Effector memory CD8-positive, alpha-beta T cell (primary cell): ENCODE data around the gene APBA1.
"Not testable (repeated sequence)": the region's sequence is repeated elsewhere in the genome, so short reads cannot be mapped to it uniquely, and the experiment has no call there.

ENCODE experiments used
- ATAC-seq: fragments of 150-1000 bp; cut with Tn5 transposase; replicated peaks from 2 replicates; pipeline ENCODE4 v1.10.0; 2021; ENCODE audit warnings: mild to moderate bottlenecking, moderate library complexity
- DNase-seq, 3 experiments: peaks; one replicate each; pipeline ENCODE4 v3.0.0; 2021
- H3K27ac Mint-ChIP-seq, 2 donors: one replicate each; pipeline ENCODE4 v1.8.0; 2022; ENCODE audit warnings: mild to moderate bottlenecking in 2 of 2, mixed read lengths in 2 of 2, moderate library complexity in 2 of 2
- H3K27me3 Mint-ChIP-seq, 2 donors: one replicate each; pipeline ENCODE4 v1.8.0; 2022; ENCODE audit warnings: mixed read lengths in 2 of 2
- H3K36me3 Mint-ChIP-seq: one replicate; pipeline ENCODE4 v1.8.0; 2022; ENCODE audit warnings: mild to moderate bottlenecking, moderate library complexity, mixed read lengths; ENCODE audit not compliant: insufficient read depth
- H3K4me1 Mint-ChIP-seq, 2 donors: one replicate each; pipeline ENCODE4 v1.8.0; 2022; ENCODE audit warnings: low read depth in 2 of 2, mixed read lengths in 2 of 2
- H3K4me3 Mint-ChIP-seq, 2 donors: one replicate each; pipeline ENCODE4 v1.8.0; 2022; ENCODE audit warnings: mild to moderate bottlenecking in 2 of 2, mixed read lengths in 2 of 2, moderate library complexity in 2 of 2
- H3K9me3 Mint-ChIP-seq, 2 donors: one replicate each; pipeline ENCODE4 v1.8.0; 2022; ENCODE audit warnings: mixed read lengths in 2 of 2

APBA1 gene

DNA sequence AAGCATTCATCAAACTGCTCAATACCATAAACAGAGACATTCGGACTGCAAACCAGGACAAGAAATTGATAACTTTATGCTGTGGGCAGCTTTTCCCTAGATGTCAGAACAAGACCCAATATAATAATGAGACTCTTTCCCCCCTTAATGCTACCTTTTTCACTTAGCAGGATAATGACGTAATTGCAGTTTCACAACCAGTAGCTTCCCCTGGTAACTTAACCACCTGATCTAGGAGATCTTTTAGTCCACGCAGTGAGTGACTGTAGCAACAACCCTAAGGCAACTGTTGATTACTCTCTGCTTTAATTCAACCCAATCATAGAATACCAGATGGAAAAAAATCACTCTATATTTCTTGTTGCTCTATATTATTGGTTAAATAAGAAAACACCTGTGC, 56.3 kb downstream of the APBA1 start:
- H3K9me3 Mint-ChIP-seq: no peaks in the 10 kb centered on the region
- no peaks in the 10 kb centered on the region for H3K4me1 Mint-ChIP-seq

GRCh38 chr9:69611221-69611620, 61.0 kb downstream of the APBA1 start:
- Mint-ChIP-seq H3K4me3 (no peak overlapping the region), H3K36me3 (no peaks in the 10 kb centered on the region), H3K27me3 (peaks cover 0 to 28% of the 10 kb centered on the region in 2 donors), H3K27ac (no peak overlapping the region), H3K4me1 (no peaks in the 10 kb centered on the region), H3K9me3 (no peaks in the 10 kb centered on the region)
- DNase-seq (no peak), ATAC-seq (no peak)

More for the DNA sequence above, 56.3 kb downstream of the APBA1 start:
- H3K27ac Mint-ChIP-seq: no peak overlapping the region
- no peaks in the 10 kb centered on the region for H3K36me3 Mint-ChIP-seq
- no peak for ATAC-seq
- peaks cover 5 to 39% of the 10 kb centered on the region in 2 donors for H3K27me3 Mint-ChIP-seq
- DNase-seq: no peak
- H3K4me3 Mint-ChIP-seq: no peak overlapping the region

- Mint-ChIP-seq H3K36me3 (no peaks in the 10 kb centered on the region), H3K27ac (no peak overlapping the region), H3K27me3 (peaks cover 4 to 27% of the 10 kb centered on the region in 2 donors), H3K9me3 (no peaks in the 10 kb centered on the region), H3K4me3 (no peak overlapping the region), H3K4me1 (no peaks in the 10 kb centered on the region)
- DNase-seq: no peak
- no peak for ATAC-seq
Measured at GRCh38 chr9:69609156-69609555, 63.0 kb downstream of the APBA1 start.

DNA sequence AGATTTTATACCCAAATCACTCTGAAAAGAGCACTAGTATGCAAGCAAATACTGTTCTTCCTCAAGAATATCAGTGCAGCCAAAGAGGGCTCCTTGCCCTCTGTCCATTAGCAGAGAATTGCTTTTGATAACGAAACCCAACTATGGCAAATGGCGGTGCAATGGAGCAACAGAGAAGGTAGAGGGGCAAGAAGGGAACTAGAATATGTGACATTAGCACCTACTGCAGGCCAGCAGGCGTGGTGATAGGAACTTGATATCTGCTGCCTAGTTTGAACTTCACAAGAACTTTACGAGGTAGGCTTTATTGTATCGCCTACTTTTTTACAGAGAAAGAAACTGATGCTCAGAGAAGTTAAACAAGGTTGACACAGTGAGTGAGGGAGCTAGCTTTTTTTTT, 66.1 kb downstream of the APBA1 start:
- no peaks in the 10 kb centered on the region for H3K4me1 Mint-ChIP-seq
- peaks cover 12 to 33% of the 10 kb centered on the region in 2 donors for H3K27me3 Mint-ChIP-seq
- H3K27ac Mint-ChIP-seq: no peak overlapping the region
- H3K4me3 Mint-ChIP-seq: no peak overlapping the region
- no peaks in the 10 kb centered on the region for H3K36me3 Mint-ChIP-seq
- H3K9me3 Mint-ChIP-seq: no peaks in the 10 kb centered on the region
- DNase-seq (no peak), ATAC-seq (no peak)

- Mint-ChIP-seq H3K9me3 (no peaks in the 10 kb centered on the region), H3K36me3 (no peaks in the 10 kb centered on the region), H3K27me3 (peaks cover 12 to 26% of the 10 kb centered on the region in 2 donors), H3K27ac (no peak overlapping the region), H3K4me1 (no peaks in the 10 kb centered on the region), H3K4me3 (no peak overlapping the region)
- ATAC-seq: no peak
- DNase-seq: no peak
Measured at GRCh38 chr9:69605406-69605805, 66.8 kb downstream of the APBA1 start.

DNA sequence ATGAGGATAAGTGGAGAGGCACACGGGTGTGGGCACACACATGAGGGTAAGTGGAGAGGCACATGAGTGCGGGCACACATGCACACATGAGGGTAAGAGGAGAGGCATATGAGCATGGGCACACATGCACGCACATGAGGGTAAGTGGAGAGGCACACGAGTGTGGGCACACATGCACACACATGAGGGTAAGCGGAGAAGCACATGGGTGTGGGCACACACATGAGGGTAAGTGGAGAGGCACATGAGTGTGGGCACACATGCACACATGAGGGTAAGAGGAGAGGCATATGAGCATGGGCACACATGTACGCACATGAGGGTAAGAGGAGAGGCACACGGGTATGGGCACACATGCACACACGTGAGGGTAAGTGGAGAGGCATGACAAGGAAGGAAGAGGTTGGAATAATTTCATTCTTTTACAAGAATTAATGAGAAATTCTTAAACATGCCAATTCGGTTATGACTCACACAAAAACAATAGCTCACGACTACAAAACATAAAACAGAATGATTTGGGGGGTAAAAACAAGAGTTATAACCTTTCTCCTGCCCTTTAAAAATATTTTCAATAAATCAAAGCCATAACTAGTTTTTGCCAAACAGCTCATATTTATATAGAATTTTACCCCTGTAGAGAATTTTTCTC, 67.5 kb downstream of the APBA1 start:
- no peak for ATAC-seq
- DNase-seq: no peak
- H3K27me3 Mint-ChIP-seq: peaks cover 12 to 19% of the 10 kb centered on the region in 2 donors
- H3K4me1 Mint-ChIP-seq: no peaks in the 10 kb centered on the region
- H3K4me3 Mint-ChIP-seq: no peak overlapping the region
- no peaks in the 10 kb centered on the region for H3K36me3 Mint-ChIP-seq
- H3K9me3 Mint-ChIP-seq: no peaks in the 10 kb centered on the region
- H3K27ac Mint-ChIP-seq: no peak overlapping the region

GRCh38 chr9:69603656-69604055, 68.5 kb downstream of the APBA1 start:
- no peak for ATAC-seq
- Mint-ChIP-seq H3K36me3 (no peaks in the 10 kb centered on the region), H3K4me3 (no peak overlapping the region)

DNA sequence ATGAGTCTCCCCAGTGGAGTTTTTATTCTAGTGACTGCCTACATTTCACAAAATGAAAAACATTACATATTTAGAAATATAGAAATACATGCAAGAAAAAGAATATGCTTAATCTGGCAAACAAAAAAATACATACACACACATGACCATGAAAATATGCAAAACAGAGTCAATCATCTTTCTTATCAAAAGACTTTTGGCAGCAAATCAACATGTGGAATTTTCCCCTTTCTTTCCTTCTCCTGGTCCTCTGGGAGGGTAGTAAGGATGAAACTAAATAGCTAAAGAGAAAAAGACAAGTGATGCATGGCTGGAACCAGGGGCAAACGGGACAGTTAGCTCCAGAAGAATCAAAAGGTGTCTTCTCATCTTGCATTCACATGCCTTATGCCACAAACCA, 69.4 kb downstream of the APBA1 start:
- ATAC-seq (no peak), DNase-seq (no peak)
- H3K27me3 Mint-ChIP-seq: peaks cover 11 to 23% of the 10 kb centered on the region in 2 donors
- no peaks in the 10 kb centered on the region for H3K4me1 Mint-ChIP-seq
- no peak overlapping the region for H3K4me3 Mint-ChIP-seq
- no peaks in the 10 kb centered on the region for H3K36me3 Mint-ChIP-seq
- no peaks in the 10 kb centered on the region for H3K9me3 Mint-ChIP-seq
- H3K27ac Mint-ChIP-seq: no peak overlapping the region

More at GRCh38 chr9:69603656-69604055, 68.5 kb downstream of the APBA1 start:
- Mint-ChIP-seq H3K27ac (no peak overlapping the region), H3K27me3 (peaks cover 11 to 22% of the 10 kb centered on the region in 2 donors), H3K4me1 (no peaks in the 10 kb centered on the region), H3K9me3 (no peaks in the 10 kb centered on the region)
- no peak for DNase-seq

DNA sequence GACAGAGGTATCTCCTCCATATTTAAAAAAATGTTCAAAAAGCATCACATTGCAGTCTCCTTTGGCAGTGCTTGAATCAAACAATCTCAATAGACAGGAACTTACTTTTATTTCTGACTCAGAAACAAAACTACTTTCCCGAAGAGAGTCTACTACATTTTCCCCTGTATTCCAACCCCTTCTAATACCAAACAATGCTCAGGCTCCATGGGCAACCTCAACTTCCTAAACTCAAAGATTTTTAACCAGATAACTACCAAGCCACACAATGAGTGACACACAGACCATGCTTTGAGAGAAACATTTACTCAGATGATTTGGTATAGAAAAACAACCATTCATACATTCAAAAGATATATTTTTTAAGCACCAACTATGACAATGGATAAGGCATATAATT, 70.5 kb downstream of the APBA1 start:
- Mint-ChIP-seq H3K36me3 (no peaks in the 10 kb centered on the region), H3K27ac (no peak overlapping the region), H3K4me3 (no peak overlapping the region), H3K9me3 (no peaks in the 10 kb centered on the region), H3K27me3 (peaks cover 11 to 23% of the 10 kb centered on the region in 2 donors), H3K4me1 (no peaks in the 10 kb centered on the region)
- no peak for DNase-seq
- ATAC-seq: no peak

DNA sequence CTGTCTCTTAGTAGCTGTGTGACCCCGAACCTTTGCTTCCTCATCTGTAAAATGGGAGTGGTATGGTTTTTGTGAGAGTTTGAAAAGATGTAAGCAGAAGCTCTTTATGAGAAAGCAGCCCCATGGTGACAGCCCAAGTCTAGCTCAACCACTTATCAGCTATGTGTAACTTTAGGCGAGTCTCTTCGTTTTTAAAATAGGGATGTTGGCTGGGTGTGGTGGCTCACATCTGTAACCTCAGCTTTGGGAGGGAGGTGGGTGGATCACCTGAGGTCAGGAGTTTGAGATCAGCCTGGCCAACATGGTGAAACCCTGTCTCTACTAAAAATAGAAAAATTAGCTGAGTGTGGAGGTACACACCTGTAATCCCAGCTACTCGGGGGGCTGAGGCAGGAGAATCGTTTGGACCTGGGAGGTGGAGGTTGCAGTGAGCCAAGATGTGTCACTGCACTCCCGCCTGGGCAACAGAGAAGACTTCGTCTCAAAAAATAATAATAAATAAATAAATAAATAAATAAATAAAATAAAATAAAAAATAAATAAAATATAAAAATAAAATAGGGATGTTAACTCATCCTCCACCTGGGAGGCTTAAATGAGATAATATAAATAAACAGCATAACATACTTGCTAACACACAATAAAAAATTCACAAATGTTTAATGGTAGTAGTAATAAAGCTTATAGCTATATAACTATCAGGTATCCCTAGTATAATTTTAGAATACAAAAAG, 71.7 kb downstream of the APBA1 start:
- Mint-ChIP-seq H3K27me3 (peaks cover 11 to 23% of the 10 kb centered on the region in 2 donors), H3K4me1 (no peaks in the 10 kb centered on the region), H3K27ac (no peak overlapping the region), H3K36me3 (no peaks in the 10 kb centered on the region), H3K4me3 (no peak overlapping the region), H3K9me3 (no peaks in the 10 kb centered on the region)
- DNase-seq: no peak
- ATAC-seq: no peak

GRCh38 chr9:69599232-69599971, 72.8 kb downstream of the APBA1 start:
- Mint-ChIP-seq H3K27ac (no peak overlapping the region), H3K36me3 (no peaks in the 10 kb centered on the region), H3K27me3 (peaks cover 9 to 21% of the 10 kb centered on the region in 2 donors), H3K9me3 (no peaks in the 10 kb centered on the region), H3K4me1 (no peaks in the 10 kb centered on the region), H3K4me3 (no peak overlapping the region)
- DNase-seq: no peak
- ATAC-seq: no peak

- ATAC-seq, DNase-seq, H3K4me3 Mint-ChIP-seq, H3K27ac Mint-ChIP-seq, H3K4me1 Mint-ChIP-seq, H3K36me3 Mint-ChIP-seq, H3K9me3 Mint-ChIP-seq: not testable (repeated sequence)
- H3K27me3 Mint-ChIP-seq: peaks cover 11 to 21% of the 10 kb centered on the region in 2 donors
Measured at GRCh38 chr9:69596906-69597305, 75.3 kb downstream of the APBA1 start.

GRCh38 chr9:69594180-69594579, 78.0 kb downstream of the APBA1 start:
- Mint-ChIP-seq H3K4me1 (no peaks in the 10 kb centered on the region), H3K4me3 (no peak overlapping the region), H3K9me3 (no peaks in the 10 kb centered on the region), H3K27ac (no peak overlapping the region), H3K36me3 (no peaks in the 10 kb centered on the region), H3K27me3 (peaks cover 7 to 41% of the 10 kb centered on the region in 2 donors)
- DNase-seq (no peak), ATAC-seq (no peak)

DNA sequence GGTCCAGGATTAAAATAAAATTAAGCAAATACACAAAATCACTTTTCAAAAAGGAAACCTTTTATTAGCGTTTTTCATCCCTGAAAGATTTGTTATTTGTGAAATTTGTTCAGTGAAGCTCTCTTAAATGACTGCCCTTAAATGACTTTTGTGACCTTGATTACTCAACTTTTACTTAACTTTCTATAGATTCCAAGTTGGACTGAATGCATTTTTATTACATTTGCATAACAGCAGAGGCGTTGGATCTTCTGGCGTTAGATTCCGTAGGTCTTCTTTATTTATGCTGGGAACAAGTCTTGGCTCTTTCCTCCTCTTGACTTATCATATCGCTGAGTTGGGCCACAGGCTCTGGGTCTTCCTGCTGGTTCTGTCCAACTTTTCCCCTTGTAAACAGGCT, 78.4 kb downstream of the APBA1 start:
- Mint-ChIP-seq H3K27ac (no peak overlapping the region), H3K4me1 (no peaks in the 10 kb centered on the region), H3K4me3 (no peak overlapping the region), H3K9me3 (no peaks in the 10 kb centered on the region), H3K36me3 (no peaks in the 10 kb centered on the region), H3K27me3 (peaks cover 2 to 41% of the 10 kb centered on the region in 2 donors)
- ATAC-seq: no peak
- DNase-seq: no peak
